Activated naive CD4-positive, alpha-beta T cell (primary cell): ENCODE data around the gene KDM4C.

Source experiments
- DNase-seq, 4 experiments: peaks; one replicate each; lab custom pipeline; 2025; lab: John Stamatoyannopoulos, UW

Gene KDM4C

GRCh38 chr9:7045361-7045760 lies 287.6 kb downstream of the KDM4C start:
- DNase-seq: no peak

- DNase-seq: no peak
Observed at GRCh38 chr9:7051711-7052110, 293.9 kb downstream of the KDM4C start.

GRCh38 chr9:7053903-7054302 lies 296.1 kb downstream of the KDM4C start:
- DNase-seq: no peak

GRCh38 chr9:7055171-7055903 lies 297.6 kb downstream of the KDM4C start:
- DNase-seq: no peak

- no peak for DNase-seq
Observed at GRCh38 chr9:7056254-7056653, 298.5 kb downstream of the KDM4C start.

- DNase-seq: no peak
Observed at GRCh38 chr9:7058473-7058872, 300.7 kb downstream of the KDM4C start.

- no peak for DNase-seq
Observed at GRCh38 chr9:7067169-7067568, 309.4 kb downstream of the KDM4C start.

- no peak for DNase-seq
Observed at GRCh38 chr9:7071916-7072315, 314.1 kb downstream of the KDM4C start.

- DNase-seq: no peak
Observed at GRCh38 chr9:7073706-7074105, 315.9 kb downstream of the KDM4C start.

GRCh38 chr9:7075154-7075553 lies 317.4 kb downstream of the KDM4C start:
- no peak for DNase-seq

- DNase-seq: no peak
Observed at GRCh38 chr9:7079051-7079450, 321.3 kb downstream of the KDM4C start.

- DNase-seq: no peak
Observed at GRCh38 chr9:7081065-7081600, 323.4 kb downstream of the KDM4C start.

GRCh38 chr9:7083192-7083591 lies 325.4 kb downstream of the KDM4C start:
- no peak for DNase-seq

GRCh38 chr9:7085357-7085756 lies 327.6 kb downstream of the KDM4C start:
- no peak for DNase-seq

- DNase-seq: no peak
Observed at GRCh38 chr9:7086389-7086788, 328.6 kb downstream of the KDM4C start.

GRCh38 chr9:7088611-7089010 lies 330.8 kb downstream of the KDM4C start:
- no peak for DNase-seq

- DNase-seq: no peak
Observed at GRCh38 chr9:7089406-7090193, 331.8 kb downstream of the KDM4C start.

- no peak for DNase-seq
Observed at GRCh38 chr9:7093040-7093439, 335.3 kb downstream of the KDM4C start.

GRCh38 chr9:7094052-7094451 lies 336.3 kb downstream of the KDM4C start:
- DNase-seq: no peak

- no peak for DNase-seq
Observed at GRCh38 chr9:7094576-7094975, 336.8 kb downstream of the KDM4C start.

GRCh38 chr9:7095058-7095457 lies 337.3 kb downstream of the KDM4C start:
- no peak for DNase-seq

- DNase-seq: no peak
Observed at GRCh38 chr9:7097040-7097715, 339.4 kb downstream of the KDM4C start.
